GM10266 (cell line): ENCODE measurements around the gene ATG9A.

Source experiments
- DNase-seq: peaks from one replicate; pipeline ENCODE4 v3.0.0; 2012; ENCODE audit errors: extremely low spot score
- CTCF ChIP-seq: IDR thresholded peaks from 2 replicates; pipeline ENCODE4 v1.5.1; 2012; ENCODE audit warnings: mild to moderate bottlenecking, low read depth; ENCODE audit not compliant: control insufficient read depth, insufficient read depth; ENCODE audit errors: missing control alignments

ATG9A gene

GRCh38 chr2:219228911-219229304, 528 bp downstream of the ATG9A start:
- TF ChIP-seq CTCF = no peak
- DNase-seq = no peak

GRCh38 chr2:219228041-219228910, 1.2 kb downstream of the ATG9A start:
- DNase-seq = no peak
- TF ChIP-seq CTCF = no peak

DNA sequence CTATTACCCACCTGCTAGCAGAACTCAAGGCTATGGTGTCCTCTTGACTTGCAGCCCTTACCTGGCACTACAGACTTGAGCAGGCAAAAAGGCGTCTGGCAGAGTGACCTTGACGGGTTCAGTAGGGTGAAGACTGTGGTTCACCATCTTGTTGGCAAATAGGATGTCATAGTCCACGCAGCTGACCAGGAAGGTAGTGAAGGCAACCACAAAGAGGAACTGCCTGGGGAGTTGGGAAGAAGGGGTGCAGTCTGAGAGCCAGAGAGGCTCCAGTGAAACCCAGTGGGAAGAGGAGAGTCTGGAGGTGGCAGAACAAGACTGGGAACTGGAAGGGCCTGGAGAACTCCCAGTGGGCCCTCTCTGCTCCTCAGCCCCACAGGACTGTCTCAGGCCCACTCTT, 4.1 kb downstream of the ATG9A start:
- no peak for DNase-seq

DNA sequence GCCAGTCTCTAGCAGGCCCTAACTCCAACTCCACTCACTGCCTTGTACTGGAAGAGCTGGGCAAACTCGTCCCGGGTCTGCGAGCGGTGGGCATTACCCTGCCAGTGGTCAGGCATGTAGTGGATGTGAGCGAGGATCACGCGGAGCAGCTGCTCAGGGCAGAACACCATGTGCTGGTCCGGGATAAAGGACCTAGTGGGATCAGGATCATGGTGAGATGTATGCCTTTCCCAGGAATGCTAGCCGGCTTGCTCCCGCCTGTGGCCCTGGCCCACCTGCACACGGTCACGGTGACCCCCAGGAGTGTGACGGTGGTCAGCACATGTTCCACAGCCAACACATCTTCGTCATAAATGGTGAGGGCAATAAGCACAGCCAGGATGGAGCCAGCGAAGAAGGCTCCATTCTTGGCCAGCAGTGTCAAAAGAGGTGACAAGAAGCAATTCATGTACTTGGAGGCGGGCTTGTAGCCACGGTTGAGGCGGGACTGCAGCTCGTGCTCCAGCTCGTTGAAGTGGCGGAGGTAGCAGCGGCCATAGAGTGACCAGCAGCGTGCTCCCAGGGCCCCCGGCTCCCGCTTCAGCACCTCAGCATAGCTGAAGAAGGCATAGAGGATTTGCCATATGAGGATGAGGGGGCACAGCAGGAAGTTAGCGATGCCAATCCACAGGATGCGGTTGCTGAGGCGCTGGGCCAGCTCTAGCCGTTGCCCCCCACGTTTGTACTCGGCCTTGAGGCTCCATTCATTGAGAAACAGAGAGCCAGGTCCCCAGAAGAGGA, 5.4 kb downstream of the ATG9A start:
- DNase-seq = no peak
- TF ChIP-seq CTCF = no peak

More for the DNA sequence above, 4.1 kb downstream of the ATG9A start:
- TF ChIP-seq CTCF = no peak

GRCh38 chr2:219221957-219222518, 7.4 kb downstream of the ATG9A start:
- DNase-seq = no peak
- TF ChIP-seq CTCF = no peak

- TF ChIP-seq CTCF = no peak
- no peak for DNase-seq
Observed at GRCh38 chr2:219220652-219221402, 8.6 kb downstream of the ATG9A start.
